ENCODE data around the gene MIR17HG.
A peak's percentile ranks its signal among the peaks of the same experiment; 100 is the strongest.

The MIR17HG gene

GRCh38 chr13:91368676-91369440 is 21.4 kb downstream of the MIR17HG start:
- no peak for DNase-seq (ENCODE audit: low read depth)

- no peak for DNase-seq (ENCODE audit: low read depth)
These were observed 21.9 kb downstream of the MIR17HG start for GRCh38 chr13:91369441-91369831.

GRCh38 chr13:91370501-91370900 is 23.0 kb downstream of the MIR17HG start:
- DNase-seq (ENCODE audit: low read depth), result no peak

GRCh38 chr13:91372911-91373310 is 25.4 kb downstream of the MIR17HG start:
- no peak for DNase-seq (ENCODE audit: low read depth)

GRCh38 chr13:91375116-91375729 is 27.7 kb downstream of the MIR17HG start:
- no peak for DNase-seq (ENCODE audit: low read depth)

- no peak for DNase-seq (ENCODE audit: low read depth)
These were observed 33.9 kb downstream of the MIR17HG start for GRCh38 chr13:91381371-91381770.

GRCh38 chr13:91383836-91384235 is 36.3 kb downstream of the MIR17HG start:
- no peak for DNase-seq (ENCODE audit: low read depth)

- no peak for DNase-seq (ENCODE audit: low read depth)
These were observed 37.4 kb downstream of the MIR17HG start for GRCh38 chr13:91384896-91385295.

- no peak for DNase-seq (ENCODE audit: low read depth)
These were observed 41.7 kb downstream of the MIR17HG start for GRCh38 chr13:91389186-91389585.

GRCh38 chr13:91397595-91397994 is 50.1 kb downstream of the MIR17HG start:
- DNase-seq (ENCODE audit: low read depth), result no peak

GRCh38 chr13:91398413-91399188 is 51.1 kb downstream of the MIR17HG start, which contains the start of gene GPC5:
GPC5 (plus strand) TSS chr13:91398621.
- DNase-seq (ENCODE audit: low read depth), result peak; percentile 79

GRCh38 chr13:91399189-91400062 is 51.9 kb downstream of the MIR17HG start:
- no peak for DNase-seq (ENCODE audit: low read depth)

- no peak for DNase-seq (ENCODE audit: low read depth)
These were observed 52.5 kb downstream of the MIR17HG start for GRCh38 chr13:91400063-91400399.

- DNase-seq (ENCODE audit: low read depth), result no peak
These were observed 53.2 kb downstream of the MIR17HG start for GRCh38 chr13:91400671-91401070.

- no peak for DNase-seq (ENCODE audit: low read depth)
These were observed 54.4 kb downstream of the MIR17HG start for GRCh38 chr13:91401920-91402319.
